GM12878 (cell line): ENCODE measurements around the gene BHLHE41. TPM values are rescaled to one million over a fixed set of nuclear protein-coding genes. Genes with fewer than 3 reads are reported as not detected.

Source experiments
- ATAC-seq: fragments of 200-7000 bp; cut with Tn5 transposase; 3 replicates; pipeline ENCODE4 v1.9.1; 2020; ENCODE audit warnings: mild to moderate bottlenecking, moderate library complexity
- BruUV-seq: library from RNA; stranded (reverse); fragments of 400-500 nt; replicated peaks from 2 replicates; lab custom pipeline; 2021; lab: Mats Ljungman, UMichigan
- CTCF ChIA-PET: fragments of 300-600 bp; sonication (Branson Sonifier 250); formaldehyde crosslinking; extraction: SDS; loops from one replicate; lab custom pipeline; 2021; ENCODE audit warnings: inconsistent platforms; lab: Yijun Ruan, JAX
- POLR2A ChIA-PET: fragments of 350-600 bp; formaldehyde crosslinking; extraction: SDS; loops from one replicate; lab custom pipeline; 2021; ENCODE audit warnings: inconsistent platforms; lab: Charles Lee
- RAD21 ChIA-PET: fragments of 300-600 bp; sonication (Branson Sonifier 250); formaldehyde crosslinking; loops from one replicate; lab custom pipeline; 2023; ENCODE audit warnings: antibody characterized with exemption; ENCODE audit not compliant: unreplicated experiment; lab: Charles Lee
- SMC1A ChIA-PET: fragments of 300-600 bp; sonication (Branson Sonifier 250); formaldehyde crosslinking; loops from one replicate; lab custom pipeline; 2023; ENCODE audit not compliant: unreplicated experiment, uncharacterized antibody; lab: Charles Lee
- DNase-seq: peaks from one replicate; pipeline ENCODE4 v3.0.0-alpha.2; 2011; ENCODE audit warnings: low read depth, low spot score
- FAIRE-seq: peaks from 3 replicates; lab custom pipeline; 2011; peaks lifted over from hg19 to GRCh38; lab: Jason Lieb, UNC
- H2AFZ ChIP-seq: 2 replicates; pipeline ENCODE4 v1.6.0; 2011; ENCODE audit warnings: low read depth, low read length, control low read depth; ENCODE audit not compliant: control insufficient read depth
- H3K27ac ChIP-seq: 2 replicates; pipeline ENCODE4 v1.5.1; 2011; ENCODE audit warnings: control low read depth; ENCODE audit not compliant: control insufficient read depth, insufficient read depth
- H3K27me3 ChIP-seq, 2 experiments: replicated peaks in 1 of 2; 2 replicates each; pipeline versions ENCODE4 v1.6.0 to v1.6.1; 2011; ENCODE audit warnings: low read length in 1 of 2; ENCODE audit not compliant: control insufficient read depth in 2 of 2, insufficient read depth in 2 of 2
- H3K36me3 ChIP-seq, 2 experiments: 2 replicates each; pipeline ENCODE4 v1.5.1; 2011; ENCODE audit warnings: low read length in 1 of 2; ENCODE audit not compliant: control insufficient read depth in 2 of 2, insufficient read depth in 2 of 2
- H3K4me1 ChIP-seq: 2 replicates; pipeline ENCODE4 v1.6.1; 2011; ENCODE audit warnings: mild to moderate bottlenecking, low read length, moderate library complexity, mixed read lengths; ENCODE audit not compliant: control insufficient read depth, insufficient read depth
- H3K4me2 ChIP-seq: 2 replicates; pipeline ENCODE4 v1.6.0; 2011; ENCODE audit warnings: control low read depth; ENCODE audit not compliant: control insufficient read depth, insufficient read depth
- H3K4me3 ChIP-seq: fragments of 200-600 bp; sonication (generic); 2 replicates; pipeline ENCODE4 v1.5.1; 2016
- H3K79me2 ChIP-seq: 2 replicates; pipeline ENCODE4 v1.6.0; 2011; ENCODE audit warnings: low read length; ENCODE audit not compliant: control insufficient read depth, insufficient read depth
- H3K9ac ChIP-seq: 2 replicates; pipeline ENCODE4 v1.8.0; 2011; ENCODE audit warnings: low read length, control low read depth, mixed read lengths; ENCODE audit not compliant: control insufficient read depth, insufficient read depth
- H3K9me3 ChIP-seq: replicated peaks from 3 replicates; pipeline ENCODE4 v1.5.1; 2011; ENCODE audit warnings: mild to moderate bottlenecking, low read length; ENCODE audit not compliant: control insufficient read depth, insufficient read depth
- H4K20me1 ChIP-seq: 2 replicates; pipeline ENCODE4 v1.6.0; 2011; ENCODE audit not compliant: control insufficient read depth, insufficient read depth
- BACH1 ChIP-seq: fragments of 450-650 bp; IDR thresholded peaks from 2 replicates; pipeline ENCODE4 v1.6.1; 2017; ENCODE audit warnings: mild to moderate bottlenecking, borderline replicate concordance
- CBX5 ChIP-seq: sonication (generic); IDR thresholded peaks from 2 replicates; pipeline ENCODE4 v1.6.1; 2016; ENCODE audit warnings: low read depth, moderate library complexity, mild to moderate bottlenecking, inconsistent platforms
- CREB1 ChIP-seq: IDR thresholded peaks from 2 replicates; pipeline ENCODE4 v1.6.1; 2012; ENCODE audit warnings: low read depth, mild to moderate bottlenecking, inconsistent platforms
- GABPA ChIP-seq: IDR thresholded peaks from 2 replicates; pipeline ENCODE4 v1.6.1; 2014; ENCODE audit warnings: antibody characterized with exemption, low read depth, mild to moderate bottlenecking, inconsistent platforms
- JUNB ChIP-seq: IDR thresholded peaks from 2 replicates; pipeline ENCODE4 v1.6.1; 2016; ENCODE audit warnings: antibody characterized with exemption, mild to moderate bottlenecking
- MEF2A ChIP-seq: IDR thresholded peaks from 2 replicates; pipeline ENCODE4 v1.6.1; 2011; ENCODE audit warnings: low read depth, mild to moderate bottlenecking, low read length, moderate library complexity; ENCODE audit not compliant: insufficient read depth
- MTA3 ChIP-seq: IDR thresholded peaks from 2 replicates; pipeline ENCODE4 v1.6.1; 2012; ENCODE audit warnings: low read length, inconsistent platforms, borderline replicate concordance
- MYC ChIP-seq: IDR thresholded peaks from 2 replicates; pipeline ENCODE4 v1.6.1; 2011; ENCODE audit warnings: mild to moderate bottlenecking, low read length, moderate library complexity, inconsistent platforms; ENCODE audit not compliant: insufficient read depth, insufficient replicate concordance, insufficient read length, severe bottlenecking
- NFXL1 ChIP-seq: fragments of 450-650 bp; IDR thresholded peaks from 2 replicates; pipeline ENCODE4 v1.6.1; 2017; ENCODE audit warnings: antibody characterized with exemption, mild to moderate bottlenecking, borderline replicate concordance
- PAX5 ChIP-seq: IDR thresholded peaks from 2 replicates; pipeline ENCODE4 v1.6.1; 2011; ENCODE audit warnings: low read depth, low read length, borderline replicate concordance
- PBX3 ChIP-seq: IDR thresholded peaks from 2 replicates; pipeline ENCODE4 v1.6.1; 2011; ENCODE audit warnings: mild to moderate bottlenecking, low read depth, low read length, moderate library complexity; ENCODE audit not compliant: insufficient replicate concordance
- POLR2AphosphoS5 ChIP-seq: IDR thresholded peaks from 2 replicates; pipeline ENCODE4 v1.6.1; 2011; ENCODE audit warnings: mild to moderate bottlenecking, low read length, inconsistent platforms
- RCOR1 ChIP-seq: conservative IDR thresholded peaks from 2 replicates; pipeline ENCODE4 v1.6.1; 2012; ENCODE audit warnings: low read depth, low read length, improper control_type of control experiment
- SMAD1 ChIP-seq: fragments of 450-650 bp; IDR thresholded peaks from 2 replicates; pipeline ENCODE4 v1.6.1; 2018; ENCODE audit warnings: mild to moderate bottlenecking, low read depth; ENCODE audit not compliant: partially characterized antibody
- SRF ChIP-seq, 2 experiments: IDR thresholded peaks; 2 replicates each; pipeline ENCODE4 v1.6.1; 2011; ENCODE audit warnings: low read depth in 2 of 2, low read length in 2 of 2, mild to moderate bottlenecking in 1 of 2, moderate library complexity in 1 of 2
- STAT3 ChIP-seq: IDR thresholded peaks from 2 replicates; pipeline ENCODE4 v1.6.1; 2011; ENCODE audit warnings: low read depth, low read length, improper control_type of control experiment
- TAF1 ChIP-seq: IDR thresholded peaks from 2 replicates; pipeline ENCODE4 v1.6.1; 2011; ENCODE audit warnings: mild to moderate bottlenecking, low read depth, low read length, borderline replicate concordance
- TCF12 ChIP-seq: IDR thresholded peaks from 2 replicates; pipeline ENCODE4 v1.6.1; 2011; ENCODE audit warnings: low read depth, mild to moderate bottlenecking, low read length
- USF1 ChIP-seq: IDR thresholded peaks from 2 replicates; pipeline ENCODE4 v1.6.1; 2011; ENCODE audit warnings: borderline replicate concordance, low read depth, mild to moderate bottlenecking, moderate library complexity, mixed read lengths, low read length; ENCODE audit not compliant: insufficient read depth; ENCODE audit errors: extremely low read length
- ZNF217 ChIP-seq: fragments of 450-650 bp; IDR thresholded peaks from 2 replicates; pipeline ENCODE4 v1.6.1; 2017; ENCODE audit warnings: antibody characterized with exemption, mild to moderate bottlenecking
- WGBS: methylation state at CpG from one replicate; pipeline ENCODE4 v1.1.6; 2016; ENCODE audit warnings: low lambda C conversion rate; ENCODE audit not compliant: insufficient replicate concordance, insufficient coverage; ENCODE audit errors: missing lambda C conversion rate; 5-methylcytosine and 5-hydroxymethylcytosine counted together
- in situ Hi-C: fragments of 300-500 bp; cut with MboI; formaldehyde crosslinking; loops from 9 replicates; pipeline ENCODE4 v1.14.3; 2018; ENCODE audit warnings: mixed read lengths
- intact Hi-C: fragments of 100-400 bp; cut with micrococcal nuclease; formaldehyde crosslinking; loops from one replicate; pipeline ENCODE4 v1.14.2; 2022; ENCODE audit not compliant: unreplicated experiment
- polyA plus RNA-seq, 11 experiments: library from polyadenylated mRNA; depleted of rRNA in 4 of 11; unstranded in 6 of 11; stranded (reverse) in 5 of 11; fragments of >200 nt; fragmentation: Nextera tagmentation in 4 of 11; fragmentation: Illumina TruSeq in 1 of 11; extraction: Ambion mirVana in 4 of 11; extraction: Trizol in 1 of 11; gene quantifications; 1 replicate in 1 of 11; 2 replicates in 10 of 11; pipeline versions ENCODE4 v1.2.1 to v1.2.3, GENCODE V29; 2011 to 2016; ENCODE audit warnings: inconsistent platforms in 2 of 11, missing spikeins in 2 of 11, low read depth in 1 of 11
- total RNA-seq, 4 experiments: library from RNA; depleted of rRNA in 3 of 4; stranded (reverse); fragments of >200 nt in 3 of 4; fragmentation: Illumina TruSeq in 1 of 4; extraction: Trizol in 1 of 4; gene quantifications; 2 replicates each; pipeline versions ENCODE4 v1.2.1 to v1.2.3, GENCODE V29; 2013 to 2021

Gene BHLHE41
- total and polyA plus RNA-seq, 10 of the 15 experiments (the other 5 are each of a cell fraction or from before 2014, with no cell fraction given), result 0.02 to 1.5 (median 0.07) TPM; not detected in 3

DNA sequence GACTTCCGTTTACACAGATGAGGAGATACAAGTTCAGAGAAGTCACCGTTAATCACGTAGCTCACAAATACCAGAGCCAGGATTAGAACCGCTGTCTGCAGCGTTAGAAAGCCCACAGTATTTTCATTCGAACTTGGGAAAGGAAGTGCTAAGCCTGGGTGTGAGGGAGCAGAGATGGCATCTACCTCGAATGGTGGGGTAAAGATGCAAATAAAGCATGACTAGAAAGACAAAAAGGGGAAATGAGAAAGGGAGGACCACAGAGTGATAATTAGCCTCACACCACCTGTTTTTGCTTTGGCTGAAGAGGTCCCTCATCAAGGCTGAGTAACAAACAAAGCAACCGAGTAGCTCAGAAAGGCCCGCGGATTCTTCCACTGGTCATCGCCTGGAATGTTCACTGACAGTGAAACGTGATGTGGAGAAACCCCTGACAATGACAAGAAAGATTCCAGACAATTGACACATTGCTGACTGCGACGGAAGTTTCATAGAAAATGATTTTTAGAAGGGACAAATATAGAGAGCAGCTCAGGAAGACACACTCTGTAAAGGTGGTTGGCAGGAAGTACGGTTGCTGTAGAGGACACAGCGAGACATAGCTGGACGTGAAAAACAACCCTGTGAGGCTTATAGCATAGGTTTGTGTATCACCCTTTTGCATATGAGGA, 31.5 kb upstream of the BHLHE41 start:
- H3K27ac ChIP-seq, result peak overlapping the region; percentile 94
- H2AFZ ChIP-seq, result peak overlapping the region; percentile 88
- H3K9me3 ChIP-seq, result no peaks in the 10 kb centered on the region; the same call in 2 of the 3 replicates
- ChIA-PET SMC1A (interaction anchor here (0.7 to 8.1 kb wide), 37 partner anchors 9 to 729 kb away, joined by 3 to 93 read pairs (median 6); partner anchors contain the start of genes BHLHE41 and SSPN), CTCF (interaction anchor here (0.5 to 7.2 kb wide), 16 partner anchors 8 to 1734 kb away, joined by 3 to 74 read pairs (median 4); partner anchors contain the start of gene BHLHE41), POLR2A (interaction anchor here (0.7 to 2.6 kb wide), 18 partner anchors 9 to 572 kb away, joined by 3 to 23 read pairs (median 4); no protein-coding TSS in a partner anchor), RAD21 (interaction anchor here (0.7 to 5.5 kb wide), 27 partner anchors 11 to 722 kb away, joined by 3 to 76 read pairs (median 4); partner anchors contain the start of gene BHLHE41)
- H3K36me3 ChIP-seq, result no peaks in the 10 kb centered on the region
- in situ Hi-C loops, result no loop called here
- BruUV-seq, result TSS peak; percentile 87
- peak overlapping the region; percentile 60 for H3K9ac ChIP-seq
- no peaks in the 10 kb centered on the region for H4K20me1 ChIP-seq
- intact Hi-C loops, result loop anchor here (1.0 to 2.0 kb wide), 3 partner anchors 32 to 143 kb away; no protein-coding TSS in a partner anchor
- 1% methylated on average over 17 of the region's 17 CpGs for WGBS
- ATAC-seq, result peak; percentile 95
- peaks cover 38% of the 10 kb centered on the region for H3K4me1 ChIP-seq
- peak overlapping the region; percentile 49; the same call in 1 of the 2 replicates for H3K4me3 ChIP-seq
- peak overlapping the region; percentile 88 for H3K4me2 ChIP-seq
- H3K79me2 ChIP-seq, result no peaks in the 10 kb centered on the region
- H3K27me3 ChIP-seq, result no peaks in the 10 kb centered on the region
- peak; percentile 99 for DNase-seq
- peak; percentile 100 for FAIRE-seq
- TF ChIP-seq PBX3, result no peak
- peak; percentile 98 for TF ChIP-seq TCF12
- peak; percentile 90; the same call in 1 of the 2 replicates for TF ChIP-seq MTA3
- 0 out of 2 replicates have a peak, but pooled peaks have one; percentile 55 for TF ChIP-seq RCOR1
- TF ChIP-seq ZNF217, result peak; percentile 98
- peak; percentile 47; the same call in 1 of the 2 replicates for TF ChIP-seq JUNB
- TF ChIP-seq SMAD1, result peak; percentile 81
- TF ChIP-seq MEF2A, result peak; percentile 45; the same call in 1 of the 2 replicates
- no peak for TF ChIP-seq MYC
- TF ChIP-seq TAF1, result no peak
- no peak for TF ChIP-seq USF1
- no peak for TF ChIP-seq SRF (IDR thresholded peaks at IDR 0.05; ENCODE audit: low read depth in 2 of 2, low read length in 2 of 2)
- no peak for TF ChIP-seq STAT3
- TF ChIP-seq PAX5, result peak; percentile 85
- TF ChIP-seq NFXL1, result no peak
- 0 out of 2 replicates have a peak, but pooled peaks have one; percentile 28 for TF ChIP-seq CREB1
- TF ChIP-seq GABPA, result no peak; the same call in 1 of the 2 replicates
- peak; percentile 78 for TF ChIP-seq POLR2AphosphoS5
- TF ChIP-seq BACH1, result peak; percentile 93; the same call in 1 of the 2 replicates
- peak; percentile 80 for TF ChIP-seq CBX5
